Fibroblast of the aortic adventitia (primary cell): ENCODE measurements around the gene NAGPA. TPM values are rescaled to one million over a fixed set of nuclear protein-coding genes. Genes with fewer than 3 reads are reported as not detected.

Source experiments
- DNase-seq: peaks from one replicate; pipeline ENCODE4 v3.0.0-alpha.2; 2010; ENCODE audit warnings: low read depth
- H3K4me3 ChIP-seq: 2 replicates; pipeline ENCODE4 v1.5.1; 2011; ENCODE audit warnings: low read depth, mild to moderate bottlenecking, control low read depth, low read length, moderate library complexity
- total RNA-seq: library from RNA; depleted of rRNA; stranded (reverse); fragments of >200 nt; gene quantifications from 2 replicates; pipeline ENCODE4 v1.2.3, GENCODE V29; 2012; ENCODE audit warnings: low replicate concordance
- TF ChIP-seq, protein P1 (sequence below): IDR thresholded peaks from 2 replicates; pipeline ENCODE4 v1.5.1; 2011; ENCODE audit warnings: mild to moderate bottlenecking, low read length, control low read depth, inconsistent platforms; ENCODE audit not compliant: insufficient read depth

NAGPA gene
- total RNA-seq, 1 donor = 16.8 TPM

- DNase-seq = no peak
- H3K4me3 ChIP-seq = no peak overlapping the region
- TF ChIP-seq, protein P1, sequence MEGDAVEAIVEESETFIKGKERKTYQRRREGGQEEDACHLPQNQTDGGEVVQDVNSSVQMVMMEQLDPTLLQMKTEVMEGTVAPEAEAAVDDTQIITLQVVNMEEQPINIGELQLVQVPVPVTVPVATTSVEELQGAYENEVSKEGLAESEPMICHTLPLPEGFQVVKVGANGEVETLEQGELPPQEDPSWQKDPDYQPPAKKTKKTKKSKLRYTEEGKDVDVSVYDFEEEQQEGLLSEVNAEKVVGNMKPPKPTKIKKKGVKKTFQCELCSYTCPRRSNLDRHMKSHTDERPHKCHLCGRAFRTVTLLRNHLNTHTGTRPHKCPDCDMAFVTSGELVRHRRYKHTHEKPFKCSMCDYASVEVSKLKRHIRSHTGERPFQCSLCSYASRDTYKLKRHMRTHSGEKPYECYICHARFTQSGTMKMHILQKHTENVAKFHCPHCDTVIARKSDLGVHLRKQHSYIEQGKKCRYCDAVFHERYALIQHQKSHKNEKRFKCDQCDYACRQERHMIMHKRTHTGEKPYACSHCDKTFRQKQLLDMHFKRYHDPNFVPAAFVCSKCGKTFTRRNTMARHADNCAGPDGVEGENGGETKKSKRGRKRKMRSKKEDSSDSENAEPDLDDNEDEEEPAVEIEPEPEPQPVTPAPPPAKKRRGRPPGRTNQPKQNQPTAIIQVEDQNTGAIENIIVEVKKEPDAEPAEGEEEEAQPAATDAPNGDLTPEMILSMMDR = no peak
These were observed 18.4 kb downstream of the NAGPA start for GRCh38 chr16:5015351-5015750.

DNA sequence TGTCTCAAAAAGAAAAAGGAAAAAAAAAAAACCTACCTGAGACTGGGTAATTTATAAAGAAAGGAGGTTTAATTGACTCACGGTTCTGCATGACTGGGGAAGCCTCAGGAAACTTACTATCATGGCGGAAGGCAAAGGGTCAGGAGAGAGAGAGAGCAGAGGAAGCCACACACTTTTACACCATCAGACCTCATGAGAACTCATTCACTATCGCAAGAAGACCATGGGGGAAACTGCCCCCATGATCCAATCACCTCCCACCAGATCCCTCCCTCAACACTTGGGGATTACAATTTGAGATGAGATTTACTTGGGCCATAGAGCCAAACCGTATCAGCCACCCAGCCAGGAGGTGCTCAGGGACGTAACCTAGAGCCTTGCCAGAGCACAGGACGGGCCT is 20.8 kb downstream of the NAGPA start:
- TF ChIP-seq, protein P1 = no peak
- H3K4me3 ChIP-seq = no peak overlapping the region
- DNase-seq = no peak

- TF ChIP-seq, protein P1 = no peak
- H3K4me3 ChIP-seq = no peak overlapping the region
- DNase-seq = no peak
These were observed 22.1 kb downstream of the NAGPA start for GRCh38 chr16:5011637-5012036.

DNA sequence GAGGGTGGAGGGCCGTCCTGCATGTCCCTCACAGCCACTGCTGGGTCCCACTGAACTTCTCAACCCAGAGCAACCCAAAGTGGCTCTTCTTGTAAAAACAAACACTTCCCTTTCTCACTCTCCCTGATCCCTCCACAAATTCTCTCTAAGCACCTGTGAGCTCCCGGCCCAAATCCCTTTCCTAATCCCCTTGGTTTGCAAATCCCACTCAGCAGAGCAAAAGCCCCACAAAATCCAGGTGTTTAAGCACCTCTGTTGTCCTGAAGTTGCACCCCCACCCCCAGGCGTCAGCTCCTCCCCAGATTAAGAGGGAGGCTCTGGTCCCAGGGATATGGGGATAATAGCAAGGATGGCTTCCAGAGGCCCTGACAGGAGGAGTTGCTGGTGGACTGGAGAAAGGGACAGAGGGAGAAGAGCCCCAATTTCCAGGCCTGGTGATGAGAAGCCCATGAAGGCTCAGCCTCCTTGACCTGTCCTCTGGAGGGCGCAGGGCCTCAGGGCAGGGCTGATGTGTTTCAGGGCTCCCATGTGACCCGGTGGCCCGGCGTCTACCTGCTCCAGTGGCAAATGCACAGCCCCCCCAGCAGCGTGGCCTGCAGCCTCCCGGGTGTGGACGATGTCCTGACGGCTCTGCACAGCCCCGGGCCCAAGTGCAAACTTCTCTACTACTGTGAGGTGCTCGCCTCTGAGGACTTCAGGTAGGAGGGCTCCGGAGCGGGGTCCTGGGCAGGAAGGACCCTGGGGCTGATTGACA is 23.0 kb downstream of the NAGPA start:
- TF ChIP-seq, protein P1 = no peak
- no peak for DNase-seq
- no peak overlapping the region for H3K4me3 ChIP-seq

GRCh38 chr16:5008311-5008731 is 25.4 kb downstream of the NAGPA start:
- no peak overlapping the region for H3K4me3 ChIP-seq
- no peak for DNase-seq
- TF ChIP-seq, protein P1 = no peak

DNA sequence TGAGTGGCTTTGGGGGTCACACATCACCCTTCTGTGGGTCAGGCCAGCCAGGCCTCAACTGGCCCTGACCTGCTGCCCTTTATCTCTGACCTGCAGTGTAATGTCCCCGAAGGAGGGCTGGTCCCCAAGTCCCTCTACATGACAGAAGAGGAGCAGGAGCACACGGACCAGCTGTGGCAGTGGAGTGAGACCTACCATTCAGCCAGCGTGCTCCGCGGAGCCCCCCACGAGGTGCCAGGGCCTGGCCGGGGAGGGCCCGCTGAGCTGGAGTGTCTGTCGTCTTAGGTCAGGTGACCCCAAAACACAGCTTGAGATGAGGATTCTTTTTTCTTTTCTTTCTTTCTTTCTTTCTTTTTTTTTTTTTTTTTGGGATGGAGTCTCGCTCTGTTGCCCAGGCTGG is 26.5 kb downstream of the NAGPA start:
- TF ChIP-seq, protein P1 = no peak
- no peak overlapping the region for H3K4me3 ChIP-seq
- DNase-seq = no peak
